GM18507 (cell line): ENCODE measurements around the gene ARNT2.
A peak's percentile ranks its signal among the peaks of the same experiment; 100 is the strongest.

Experiments used
- DNase-seq: peaks from one replicate; pipeline ENCODE4 v3.0.0; 2011; ENCODE audit warnings: low read depth; ENCODE audit not compliant: insufficient read length; ENCODE audit errors: extremely low spot score
- FAIRE-seq: peaks from 2 replicates; lab custom pipeline; 2011; peaks lifted over from hg19 to GRCh38; lab: Jason Lieb, UNC

Gene ARNT2

DNA sequence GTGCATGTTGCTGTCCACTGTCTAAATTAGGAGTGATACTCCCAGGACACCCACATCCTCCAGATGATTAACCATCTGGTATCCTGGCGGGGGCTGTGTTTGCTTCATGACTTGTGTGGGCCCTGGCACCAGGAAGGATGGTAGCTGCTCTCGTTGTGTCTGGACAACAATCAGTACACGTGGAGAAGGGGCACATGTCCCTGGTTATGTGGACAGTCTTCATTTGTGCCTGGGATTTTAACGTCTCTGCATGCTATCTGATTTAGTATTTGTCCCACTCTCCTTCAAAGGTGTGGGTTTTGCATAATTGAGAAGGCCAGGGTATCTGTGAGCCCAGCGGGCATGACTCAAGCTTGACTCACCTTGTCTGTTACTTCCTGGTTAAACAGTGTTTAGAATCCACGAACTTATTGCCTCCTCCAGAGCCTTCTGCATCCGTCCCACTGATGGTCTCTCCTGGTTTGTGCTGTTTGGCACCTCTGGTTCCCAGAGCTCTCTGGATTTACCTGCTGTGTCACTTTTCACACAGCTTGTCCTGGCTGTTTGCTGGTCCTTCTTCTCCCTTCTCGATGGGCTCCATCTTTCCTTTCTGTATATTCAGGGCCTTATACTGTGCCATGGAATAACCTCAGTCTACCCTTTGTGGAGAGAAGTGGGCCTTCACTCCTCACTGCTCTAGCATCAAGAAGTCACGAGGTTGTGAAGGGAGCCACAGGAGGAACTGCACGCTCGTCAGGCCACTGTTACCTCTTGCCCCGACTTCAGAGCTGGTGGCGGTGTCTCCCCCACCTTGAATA lies 32.5 kb downstream of the ARNT2 start:
- no peak for DNase-seq
- no peak for FAIRE-seq

DNA sequence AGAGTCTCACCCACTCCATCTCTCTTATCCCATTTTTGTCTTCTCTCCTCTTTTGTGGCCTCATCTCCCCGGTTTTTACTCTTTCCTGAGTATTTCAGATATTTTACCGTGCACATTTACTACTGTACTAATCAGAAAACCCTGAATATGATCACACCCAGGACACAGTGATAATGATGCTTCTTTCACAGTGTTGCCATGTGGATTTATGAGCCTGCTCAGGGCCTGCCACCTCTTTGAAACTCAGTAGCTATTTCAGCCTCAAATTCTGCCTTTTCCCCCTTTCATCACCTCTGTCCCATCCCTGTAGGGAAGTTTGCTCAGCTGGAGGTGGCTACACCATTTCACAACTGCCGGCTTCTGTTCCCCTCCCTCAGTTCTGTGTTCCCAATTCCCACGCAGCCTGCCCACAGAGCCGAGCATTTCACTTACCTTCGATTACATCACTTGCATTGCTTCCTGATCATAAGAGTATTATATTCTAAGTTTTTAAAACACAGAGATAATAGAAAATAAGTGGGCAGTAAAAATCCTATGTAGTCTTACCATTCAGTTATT lies 33.2 kb downstream of the ARNT2 start:
- DNase-seq (no peak), FAIRE-seq (no peak)

DNA sequence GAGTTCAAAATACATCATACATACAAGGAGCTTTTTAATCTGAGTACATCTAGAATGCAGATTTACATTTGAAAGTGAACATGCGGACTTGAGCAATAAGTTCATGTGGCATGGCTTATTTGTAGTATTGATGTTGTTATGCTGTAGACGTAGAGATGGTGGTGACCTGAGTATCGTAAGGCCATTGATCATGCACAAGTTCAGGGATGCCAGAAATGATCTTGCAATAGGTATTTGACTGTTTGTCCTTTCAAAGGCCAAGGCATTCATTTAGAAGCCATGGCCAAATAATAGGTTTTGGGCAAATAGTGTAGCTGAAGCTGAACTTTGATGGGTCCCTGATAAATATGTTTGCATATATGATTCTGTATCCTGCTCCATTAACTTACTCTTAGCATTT lies 35.0 kb downstream of the ARNT2 start:
- no peak for DNase-seq
- no peak for FAIRE-seq

DNA sequence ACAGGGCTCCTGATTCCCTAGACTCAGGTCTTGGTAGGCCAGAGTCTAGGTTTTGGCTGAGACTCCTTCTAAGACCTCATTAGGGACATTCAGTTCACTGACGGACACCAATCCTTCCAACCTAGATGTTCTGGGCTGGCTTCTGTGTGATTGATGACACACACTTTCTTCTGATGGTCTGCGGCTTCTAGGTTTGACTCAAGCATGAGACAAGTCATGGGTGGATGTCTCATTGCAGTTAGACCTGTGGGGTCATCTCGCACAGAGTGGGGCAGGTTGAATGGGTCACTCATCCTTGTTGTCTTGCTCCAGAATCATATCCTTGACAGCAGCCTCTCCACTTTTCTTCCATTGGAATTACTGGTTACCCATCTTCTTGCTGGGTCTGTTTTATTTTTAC lies 35.8 kb downstream of the ARNT2 start:
- FAIRE-seq (no peak), DNase-seq (no peak)

DNA sequence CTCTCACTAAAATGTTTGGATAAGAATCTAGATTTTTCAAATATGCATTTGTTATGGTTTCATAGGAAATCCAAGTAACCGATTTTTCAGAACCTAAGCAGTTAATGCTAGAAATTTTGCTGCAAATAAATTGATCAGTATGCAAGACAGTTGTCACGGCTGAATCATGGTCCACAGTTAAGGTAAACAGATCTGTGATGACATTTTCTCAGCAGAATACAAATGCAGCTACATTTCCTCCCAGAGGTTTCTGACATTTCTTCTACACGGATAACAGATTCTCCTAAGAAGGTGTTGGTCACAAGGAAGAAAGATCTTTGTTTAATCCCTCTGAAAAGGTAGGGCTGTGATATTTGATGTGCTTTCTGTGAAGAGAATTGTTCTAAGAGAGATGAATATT lies 36.9 kb downstream of the ARNT2 start:
- DNase-seq (no peak), FAIRE-seq (no peak)

DNA sequence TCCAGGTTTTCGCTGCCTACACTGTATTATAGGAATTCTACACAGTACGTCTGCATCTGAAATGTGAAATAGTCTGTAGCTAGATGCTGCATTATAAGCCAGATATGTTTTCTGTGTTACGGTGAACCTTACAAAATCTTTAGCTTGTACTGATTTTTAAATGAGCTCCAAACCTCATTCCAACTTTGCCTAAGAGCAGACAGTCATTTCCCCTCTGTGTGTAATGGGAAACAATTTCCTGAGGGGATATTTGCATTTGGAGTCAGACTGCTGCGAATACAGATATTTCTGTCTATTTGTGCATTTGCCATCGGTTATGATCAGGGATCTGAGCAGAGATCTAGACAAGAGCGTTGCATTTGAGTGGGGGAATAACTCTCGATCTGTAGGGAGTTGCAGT lies 37.5 kb downstream of the ARNT2 start:
- no peak for FAIRE-seq
- no peak for DNase-seq

DNA sequence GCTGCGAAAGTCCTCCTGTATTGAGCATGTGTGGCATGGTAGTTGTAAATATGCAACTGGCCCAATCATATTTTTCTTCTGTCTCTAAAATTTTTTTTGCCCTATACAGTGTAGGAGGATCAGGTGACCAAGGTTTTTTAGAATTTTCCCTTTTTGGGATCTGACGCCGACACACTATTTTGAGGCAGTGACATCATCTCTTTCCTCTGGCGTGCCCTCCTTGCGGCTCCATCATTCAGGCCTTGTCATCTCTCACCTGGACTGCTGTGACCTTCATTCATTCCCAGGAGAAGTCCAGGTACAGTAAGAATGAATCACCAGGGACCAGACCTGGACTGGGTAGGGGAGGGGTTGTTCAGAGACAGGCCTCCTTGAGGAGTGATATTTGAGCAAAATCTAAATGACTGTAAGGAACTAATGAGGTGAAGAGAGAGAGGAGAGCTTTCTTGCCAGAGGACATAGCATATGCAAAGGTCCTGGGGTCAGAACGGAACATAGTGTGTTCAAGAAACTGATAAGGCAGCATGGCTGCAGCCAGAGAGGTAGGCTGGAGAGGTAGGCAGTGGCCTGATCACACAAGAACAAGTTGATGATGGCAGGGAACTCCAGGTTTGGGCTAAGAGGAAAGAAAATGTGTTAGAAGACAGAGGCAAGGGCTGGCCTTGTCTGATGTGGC lies 38.7 kb downstream of the ARNT2 start:
- no peak for DNase-seq
- FAIRE-seq = no peak

DNA sequence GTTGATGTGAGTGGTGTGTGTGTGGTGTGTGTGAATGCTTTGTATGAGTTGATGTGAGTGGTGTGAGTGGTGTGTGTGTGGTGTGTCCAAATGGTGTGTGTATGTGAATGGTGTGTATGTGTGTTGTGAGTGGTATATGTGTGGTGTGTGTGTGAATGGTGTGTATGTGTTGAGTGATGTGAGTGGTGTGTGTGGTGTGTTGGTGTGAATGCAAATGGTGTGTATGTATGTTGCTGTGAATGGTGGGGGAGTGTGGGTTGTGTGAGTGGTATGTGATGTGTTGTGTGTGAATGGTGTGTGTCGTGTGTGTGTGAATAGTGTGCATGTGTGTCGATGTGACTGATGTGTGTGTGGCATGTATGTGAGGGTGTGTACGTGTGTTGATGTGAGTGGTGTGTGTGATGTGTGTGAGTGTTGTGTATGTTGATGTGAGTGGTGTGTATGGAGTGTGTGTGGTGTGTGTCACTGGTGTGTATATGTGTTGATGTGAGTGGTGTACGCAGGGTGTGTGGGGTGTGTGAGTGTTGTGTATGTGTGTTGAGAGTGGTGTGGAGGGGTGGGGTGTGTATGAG lies 40.6 kb downstream of the ARNT2 start:
- no peak for FAIRE-seq

DNA sequence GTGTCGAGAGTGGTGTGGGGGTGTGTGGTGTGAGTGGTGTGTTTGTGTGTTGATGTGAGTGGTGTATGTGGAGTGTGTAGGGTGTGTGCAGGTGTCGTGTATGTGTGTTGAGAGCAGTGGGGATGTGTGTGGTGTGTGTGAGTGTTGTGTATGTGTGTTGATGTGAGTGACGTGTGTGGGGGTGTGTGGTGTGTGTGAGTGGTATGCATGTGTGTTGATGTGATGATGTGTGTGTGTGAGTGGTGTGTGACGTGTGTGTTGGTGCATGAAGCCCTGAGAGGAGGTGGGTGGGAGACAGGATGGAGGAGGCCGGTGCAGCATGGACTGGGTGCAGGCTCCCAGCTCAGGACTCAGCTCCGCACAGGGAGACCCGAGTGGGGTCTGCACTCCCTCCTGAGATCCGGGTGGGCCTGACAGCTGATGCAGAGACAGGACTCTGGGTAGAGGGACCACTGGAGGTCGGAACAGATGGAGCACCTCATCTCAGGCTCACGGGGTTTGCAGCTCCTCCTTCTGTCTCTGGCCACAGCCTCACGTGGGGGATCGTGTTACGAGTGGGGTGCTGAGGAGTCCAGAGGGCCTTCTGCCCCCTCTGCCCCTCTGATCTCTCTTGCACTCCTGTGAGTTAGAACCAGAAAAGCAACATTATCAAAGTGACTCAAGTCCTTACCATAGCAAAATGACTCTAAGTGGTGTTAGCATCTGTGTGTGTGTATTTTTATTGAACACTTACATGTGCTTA lies 41.3 kb downstream of the ARNT2 start:
- FAIRE-seq (no peak), DNase-seq (no peak)

More for the DNA sequence above, 40.6 kb downstream of the ARNT2 start:
- DNase-seq = no peak

DNA sequence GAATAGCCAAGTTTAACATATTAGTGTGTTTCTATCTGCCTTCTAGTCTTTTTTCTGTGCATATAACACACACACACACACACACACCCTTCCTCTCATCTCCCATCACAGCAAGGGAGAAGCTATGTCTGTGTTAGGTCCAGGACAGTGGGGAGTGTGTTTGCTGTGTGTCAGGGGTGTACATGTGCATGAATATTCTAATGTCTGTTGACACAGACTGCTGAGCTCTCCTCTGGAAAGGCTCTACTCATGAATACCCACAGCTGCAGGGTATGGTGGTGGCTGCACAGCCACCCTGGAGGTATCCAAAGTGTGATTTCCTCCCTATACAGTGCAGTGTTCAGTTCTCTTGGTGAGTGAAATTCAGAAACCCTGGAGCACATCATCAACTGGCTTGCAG lies 42.9 kb downstream of the ARNT2 start:
- DNase-seq = no peak
- no peak for FAIRE-seq

DNA sequence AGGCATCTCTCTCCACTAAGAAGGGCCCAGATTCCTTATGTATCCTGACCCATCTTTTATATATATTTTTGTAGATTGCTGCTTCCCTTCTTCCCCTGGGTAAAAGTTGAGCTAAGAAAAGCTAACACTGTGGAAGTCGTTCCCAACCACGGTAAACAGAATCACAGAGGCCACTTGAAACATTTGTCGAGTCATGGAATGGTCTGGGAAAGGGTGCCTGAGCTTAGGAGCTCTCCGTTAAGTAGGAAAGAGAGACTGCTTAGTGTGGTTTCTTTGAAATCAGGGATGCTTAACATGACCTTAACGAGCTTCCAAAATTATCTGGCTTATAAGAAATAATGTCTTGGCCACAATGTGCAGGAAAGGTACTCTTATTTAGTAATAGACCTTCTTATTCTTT lies 45.6 kb downstream of the ARNT2 start:
- FAIRE-seq = no peak
- no peak for DNase-seq

DNA sequence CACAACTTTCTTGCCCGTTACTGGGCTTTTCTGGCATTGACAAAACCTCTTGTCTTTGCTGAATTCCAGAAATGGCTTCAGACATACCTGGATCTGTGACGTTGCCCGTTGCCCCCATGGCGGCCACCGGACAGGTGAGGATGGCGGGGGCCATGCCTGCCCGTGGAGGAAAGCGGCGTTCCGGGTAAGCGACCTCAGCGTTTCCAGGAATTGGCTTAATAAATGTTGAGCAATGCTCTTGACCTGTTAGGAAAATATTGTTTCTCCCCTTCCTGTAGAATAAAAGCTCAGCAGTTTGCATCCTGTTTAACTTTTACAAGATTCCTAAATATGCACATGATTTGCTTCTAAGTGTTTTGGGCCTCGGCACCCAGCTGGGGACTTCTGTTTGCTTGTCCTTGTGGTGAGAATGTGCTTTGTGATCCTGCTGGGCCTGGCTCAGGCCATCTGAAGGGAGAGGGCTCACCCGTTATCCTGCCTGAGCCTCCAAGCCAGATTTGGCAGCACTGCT lies 46.7 kb downstream of the ARNT2 start:
- FAIRE-seq = no peak
- DNase-seq = no peak

DNA sequence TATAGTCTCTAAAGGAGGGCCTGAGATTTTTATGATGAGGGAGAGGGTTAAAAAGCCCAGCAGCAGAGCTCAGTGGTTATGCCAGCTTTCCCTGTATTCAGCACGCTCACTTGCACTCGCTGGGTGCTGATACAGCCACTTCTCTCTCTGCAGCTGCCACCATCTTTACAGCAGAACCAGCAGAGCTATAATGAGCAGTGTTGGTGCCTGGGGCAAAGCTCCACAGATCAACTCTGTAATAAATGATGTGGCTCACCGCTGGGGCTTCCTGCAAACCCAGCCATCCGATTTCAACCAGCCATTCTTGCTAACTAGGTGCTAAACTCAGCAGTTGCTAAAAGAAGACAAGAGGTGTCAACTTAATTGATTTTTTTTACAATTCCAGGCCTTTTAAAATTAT lies 48.0 kb downstream of the ARNT2 start:
- FAIRE-seq (no peak), DNase-seq (no peak)

DNA sequence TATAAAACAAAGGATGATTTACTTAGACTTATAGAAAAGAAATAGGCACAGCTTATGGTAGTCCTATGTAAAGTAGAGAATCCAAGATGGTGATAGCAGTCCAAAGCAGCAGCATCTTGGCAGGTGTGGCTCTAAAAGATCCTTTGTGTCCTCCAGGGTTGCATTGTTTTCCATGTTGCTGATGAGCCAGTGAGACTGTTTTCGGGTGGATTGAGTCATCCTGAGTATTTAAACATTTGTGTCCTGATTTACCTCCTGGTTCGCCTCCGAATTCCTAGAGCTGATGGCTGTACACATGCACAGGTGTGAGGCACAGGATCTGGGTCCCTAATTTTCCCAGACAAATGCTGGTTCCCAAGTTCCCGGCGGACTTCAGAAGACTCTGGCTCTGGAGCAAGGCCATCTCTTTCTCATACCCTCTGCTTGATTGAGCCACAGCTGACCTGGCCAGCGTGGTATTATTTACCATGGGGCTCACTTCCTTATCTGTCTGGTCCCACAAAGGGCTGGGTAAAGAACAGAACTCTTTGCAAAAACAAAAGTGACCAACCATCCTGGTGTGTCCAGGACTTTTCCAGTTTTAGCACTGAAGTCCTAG lies 51.0 kb downstream of the ARNT2 start:
- FAIRE-seq (no peak), DNase-seq (no peak)

DNA sequence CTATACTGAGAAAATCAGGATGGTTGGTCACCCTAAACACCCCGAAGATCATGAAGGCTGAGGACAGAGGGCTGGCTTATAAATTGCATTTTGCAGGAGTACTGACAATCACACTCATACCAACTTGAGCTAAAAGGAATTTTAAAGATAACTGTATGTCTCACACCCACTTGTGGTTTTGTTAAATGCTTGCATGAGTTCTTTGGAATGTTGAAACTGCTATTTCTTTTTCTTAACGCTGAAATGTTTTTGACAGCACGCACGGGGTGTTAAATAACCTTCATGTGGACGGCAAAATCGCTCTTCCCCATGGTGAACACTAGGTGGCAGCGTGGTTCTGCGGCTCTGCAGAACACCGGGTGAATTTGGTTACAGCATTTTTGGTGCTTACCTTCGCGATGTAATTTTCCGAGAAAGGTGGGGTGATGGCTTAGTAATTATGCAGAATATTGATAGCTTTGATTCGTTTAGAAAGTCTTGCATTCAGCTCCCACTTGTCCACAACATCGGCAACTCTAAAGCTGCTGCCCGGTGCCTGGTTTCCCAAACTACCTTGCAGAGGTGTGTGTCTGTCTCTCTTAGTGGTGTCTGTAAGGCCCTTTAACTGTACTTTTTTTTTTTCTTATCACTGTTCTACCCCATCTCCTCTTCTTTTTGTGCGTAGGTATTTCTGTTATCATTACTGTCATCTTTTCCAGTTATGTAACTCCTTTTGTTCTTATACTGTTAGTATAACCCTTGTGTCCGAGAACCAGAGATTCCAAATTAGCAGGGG lies 51.7 kb downstream of the ARNT2 start:
- DNase-seq (peak; percentile 39), FAIRE-seq (peak; percentile 89)

DNA sequence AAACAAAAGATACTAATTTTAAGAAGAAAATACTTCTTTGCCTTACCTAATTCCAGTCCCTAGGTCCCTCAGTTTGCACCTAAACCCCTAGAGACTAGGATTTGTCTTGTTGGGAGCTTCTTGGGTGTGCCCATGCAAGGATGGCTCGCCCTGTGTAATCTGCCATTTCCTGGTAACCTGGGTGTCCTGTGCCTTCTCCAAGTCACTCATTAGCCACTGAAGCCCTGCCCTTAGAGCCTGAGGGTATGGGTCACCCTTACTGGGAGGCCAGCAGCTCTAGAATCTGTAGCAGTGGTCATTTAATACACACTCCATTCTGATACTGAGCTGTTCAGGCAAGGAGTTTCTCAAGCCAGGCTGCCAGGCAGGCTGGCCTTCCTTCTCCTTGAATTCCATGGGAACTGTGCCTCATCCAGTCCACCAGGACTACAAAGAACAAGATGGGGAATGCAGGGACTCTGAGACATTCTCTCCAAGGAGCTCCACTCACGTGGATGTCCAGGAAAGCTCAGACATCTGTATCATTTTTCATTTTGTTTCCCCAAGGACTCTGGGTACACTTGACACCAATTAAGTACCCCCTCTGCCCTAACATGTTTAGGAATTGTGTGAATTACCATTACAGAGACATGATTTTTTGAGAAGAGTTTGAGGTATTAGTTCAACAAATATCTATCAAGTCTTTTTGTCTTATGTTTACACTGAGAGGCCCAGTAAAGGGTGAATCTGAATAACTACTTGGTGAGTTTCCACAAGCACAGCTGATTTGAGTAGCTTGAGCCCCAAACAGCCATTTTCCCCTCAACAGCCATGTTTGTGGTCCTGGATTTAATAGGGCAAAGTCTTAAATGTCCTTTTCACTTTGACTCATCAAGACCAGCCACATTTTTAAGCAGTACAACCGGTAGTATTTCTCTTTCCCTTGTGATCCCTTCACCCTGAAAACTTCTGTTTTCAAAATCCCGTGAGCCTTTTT lies 52.6 kb downstream of the ARNT2 start:
- FAIRE-seq = no peak
- DNase-seq = no peak

DNA sequence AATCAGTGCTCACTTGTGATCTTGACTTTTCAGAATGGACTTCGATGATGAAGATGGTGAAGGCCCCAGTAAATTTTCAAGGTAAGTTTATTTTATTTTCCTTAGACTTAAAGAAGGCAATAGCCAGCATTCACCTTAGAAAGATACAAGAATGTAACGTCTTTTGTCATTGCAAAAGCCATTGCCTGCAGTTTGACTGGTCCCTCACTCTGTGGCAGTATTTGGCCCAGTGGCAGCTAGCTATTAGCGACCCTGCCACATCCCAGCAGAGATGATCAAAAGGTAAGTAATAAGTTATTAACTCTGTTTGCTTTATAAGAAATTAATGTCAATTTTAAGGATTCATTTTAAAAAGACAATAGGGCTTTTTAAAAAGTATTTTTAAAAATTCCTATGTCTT lies 53.7 kb downstream of the ARNT2 start:
- no peak for DNase-seq

DNA sequence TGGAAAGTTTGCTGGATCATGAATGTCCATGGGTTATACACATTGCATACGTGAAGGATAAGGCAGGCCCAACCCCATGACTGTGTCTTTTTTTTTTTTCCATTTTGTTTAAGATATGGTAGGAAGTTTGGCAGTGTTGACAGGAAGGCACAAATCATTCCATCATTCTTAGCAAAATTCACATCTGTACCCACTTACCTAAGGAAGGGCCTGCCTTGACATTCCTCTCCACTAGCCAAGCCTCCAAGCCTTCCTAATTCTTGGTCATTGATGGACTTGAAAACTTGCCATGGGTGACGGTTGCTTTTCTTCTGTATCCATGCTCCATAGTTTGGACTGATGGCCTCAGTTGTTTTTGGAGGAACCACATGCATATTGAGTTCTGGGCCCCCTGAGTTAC lies 54.4 kb downstream of the ARNT2 start:
- FAIRE-seq = no peak
- DNase-seq = no peak

More for the DNA sequence above, 53.7 kb downstream of the ARNT2 start:
- FAIRE-seq = no peak
